Measurements from ENCODE around the gene ZNF595. TPM values are rescaled to one million over a fixed set of nuclear protein-coding genes. Genes with fewer than 3 reads are reported as not detected.

ZNF595 gene
- 5.5 and 13.2 TPM in 2 replicates for total RNA-seq

GRCh38 chr4:52804-53479, at the start of gene ZNF595:
Gene ZNF595 (plus strand): TSS chr4:53321. CDS start chr4:53489, 168 bp downstream.

GRCh38 chr4:124275-125081, 71.4 kb downstream of the ZNF595 start, which contains the start of gene ZNF718:
Gene ZNF718 (plus strand): TSS chr4:124501. CDS start chr4:124671, 170 bp downstream.

Other genes with a start within 250 kb of the ZNF595 start
- 4.9 and 6.2 TPM in 2 replicates for gene ZNF718, start 71.2 kb downstream of the ZNF595 start, total RNA-seq